Stimulated activated CD4-positive, alpha-beta T cell treated with anti-CD3 and anti-CD28 coated beads, Interleukin-1b, Interleukin-23, amount 100 ng/mL, for 24 hours (primary cell): ENCODE results near the gene SPAG8.

Experiments used
- DNase-seq, 4 experiments: peaks; one replicate each; pipeline ENCODE4 v3.0.0-alpha.2; 2020; ENCODE audit warnings: low read depth in 4 of 4, low spot score in 1 of 4

Gene SPAG8

DNA sequence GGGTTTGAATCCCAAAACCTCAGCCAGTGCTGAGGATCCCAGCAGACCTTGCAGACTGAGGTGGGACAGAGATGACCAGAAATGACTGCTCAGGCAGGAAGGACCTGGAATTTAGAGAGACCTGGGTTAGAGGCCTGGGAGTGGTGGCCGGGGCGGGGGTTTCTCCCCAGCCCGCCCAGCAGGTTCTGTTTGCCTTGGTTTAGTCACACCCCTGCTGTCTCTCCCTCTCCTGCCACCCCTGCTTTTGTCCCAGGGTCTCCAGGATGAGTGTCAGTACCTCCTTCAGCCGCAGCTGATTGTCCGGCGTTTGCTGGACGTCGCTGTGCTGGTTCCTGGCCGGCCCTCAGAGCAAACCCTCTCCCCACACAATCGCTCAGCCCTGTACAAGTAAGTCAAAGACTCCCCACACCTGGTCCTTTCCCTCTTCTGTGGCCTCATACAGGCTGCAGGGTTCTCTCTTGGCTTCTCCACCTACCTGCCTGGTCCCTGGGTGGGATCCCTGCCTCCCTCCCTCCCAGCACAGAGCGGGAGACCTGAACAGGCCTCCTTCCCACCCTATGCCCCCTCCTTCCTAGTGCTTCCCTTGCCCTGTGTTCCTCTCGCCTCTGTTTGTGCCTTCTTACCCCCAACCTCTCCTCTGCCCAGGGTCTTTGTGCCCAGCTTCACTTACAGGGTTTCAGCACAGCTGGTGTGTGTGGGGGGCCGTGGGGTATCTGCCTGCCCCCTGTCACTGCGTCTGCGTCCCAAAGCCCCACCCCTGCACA, 29.0 kb upstream of the SPAG8 start:
- no peak for DNase-seq

DNA sequence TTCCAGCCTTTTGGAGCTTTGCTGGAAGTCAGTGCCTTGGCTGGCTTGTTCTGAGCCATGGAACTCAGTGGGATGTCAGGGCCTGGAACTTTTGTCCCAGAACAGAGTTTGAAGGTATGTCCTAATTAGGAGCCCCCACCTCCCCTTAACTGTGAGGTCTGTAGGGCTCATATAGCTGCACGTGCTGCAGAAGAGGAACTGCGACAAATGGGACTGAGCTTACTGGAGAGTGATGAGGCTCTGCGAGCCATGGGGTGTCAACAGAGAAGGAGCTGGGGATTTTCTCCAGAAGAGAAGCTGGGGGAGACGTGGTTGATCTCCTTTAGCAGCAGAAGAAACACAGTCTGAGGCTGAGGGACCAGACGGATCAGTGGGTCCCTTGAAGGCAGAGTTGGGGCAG, 27.9 kb upstream of the SPAG8 start:
- no peak for DNase-seq

GRCh38 chr9:35836595-35836994, 24.5 kb upstream of the SPAG8 start:
- no peak for DNase-seq

GRCh38 chr9:35835766-35836165, 23.7 kb upstream of the SPAG8 start:
- DNase-seq, result no peak

DNA sequence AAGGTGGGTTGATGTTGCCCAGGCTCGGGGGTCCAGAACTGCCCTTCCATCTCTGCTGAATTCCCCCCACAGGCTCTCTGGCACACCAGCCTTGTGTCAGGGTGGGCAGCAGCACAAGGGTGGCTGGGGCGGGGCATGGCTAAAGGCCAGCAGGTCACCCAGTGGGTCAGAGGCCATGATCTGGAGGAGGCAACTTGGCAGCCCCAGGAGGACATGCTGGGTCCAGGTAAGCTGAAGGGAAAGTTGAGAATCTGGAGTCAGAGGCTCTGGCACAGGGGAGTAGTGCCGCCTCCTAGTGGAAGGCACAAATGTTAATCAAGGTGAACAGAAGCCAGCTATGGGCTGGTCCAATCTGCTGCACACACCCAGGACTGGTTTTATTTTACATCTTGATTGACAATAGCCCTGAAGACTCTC, 23.2 kb upstream of the SPAG8 start:
- no peak for DNase-seq

GRCh38 chr9:35834260-35835215, 22.5 kb upstream of the SPAG8 start:
- no peak for DNase-seq

DNA sequence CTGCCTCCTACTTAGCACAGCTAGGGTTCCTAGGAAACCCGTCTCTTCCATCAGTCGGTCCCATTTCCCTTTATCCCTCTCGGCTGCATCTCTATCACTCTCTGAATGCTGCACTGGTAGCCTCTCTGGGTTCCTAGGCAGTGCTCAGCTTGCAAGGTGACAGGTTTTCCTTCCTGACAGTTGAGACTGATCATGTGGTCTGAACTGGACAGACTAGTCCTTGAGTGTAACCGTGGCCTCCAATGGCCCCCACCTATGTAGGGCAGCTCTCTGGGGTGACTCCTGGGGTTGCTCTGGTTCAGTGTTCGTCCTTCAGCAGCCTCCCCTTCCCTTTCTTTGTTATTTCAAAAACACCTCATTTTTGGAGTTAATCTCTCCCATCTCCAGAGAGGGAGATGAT, 20.8 kb upstream of the SPAG8 start:
- DNase-seq, result no peak

- DNase-seq, result no peak
Measured at GRCh38 chr9:35831040-35831439, 19.0 kb upstream of the SPAG8 start.

GRCh38 chr9:35829764-35830096, 17.7 kb upstream of the SPAG8 start:
- DNase-seq, result no peak

DNA sequence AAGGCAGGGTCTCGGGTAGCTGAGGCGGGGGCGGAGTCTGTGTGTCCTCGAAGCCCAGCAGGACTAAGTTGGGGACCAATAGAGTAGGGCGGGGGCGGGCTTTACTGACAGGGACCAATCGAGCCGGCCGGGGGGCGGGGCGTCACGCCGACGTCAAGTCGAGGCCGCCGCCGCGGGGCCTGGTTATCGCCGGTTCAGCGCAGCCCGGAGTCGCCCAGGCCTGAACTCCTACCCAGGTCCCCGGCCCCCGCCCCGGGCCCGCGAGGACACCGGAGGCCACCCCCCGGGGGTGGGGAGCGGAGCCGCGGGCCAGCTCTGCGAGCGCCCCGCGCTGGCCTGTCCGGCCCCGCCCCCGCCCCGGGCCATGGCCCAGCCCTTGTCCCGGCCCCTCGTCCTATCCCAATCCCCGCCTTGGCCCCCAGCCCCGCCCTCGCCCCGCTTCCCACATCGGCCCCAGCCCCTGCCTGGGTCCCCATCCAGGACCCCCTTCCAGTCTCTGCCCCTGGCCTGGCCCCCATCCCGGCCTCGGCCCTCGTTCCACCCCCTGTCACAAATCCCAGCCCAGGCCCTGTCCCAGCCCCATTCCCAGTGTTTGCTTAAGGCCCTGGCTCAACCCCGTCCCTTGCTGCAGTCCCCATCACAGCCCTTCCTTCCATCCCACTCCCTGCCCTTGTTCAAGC, 17.2 kb upstream of the SPAG8 start, which contains the start of gene TMEM8B:
Gene TMEM8B, plus strand, starts transcription at position 145 of the 680 bp plus-strand sequence. Its CDS starts 220 bp downstream, at position 365.
- DNase-seq, result peak; percentile 92 to 97 (median 96)

DNA sequence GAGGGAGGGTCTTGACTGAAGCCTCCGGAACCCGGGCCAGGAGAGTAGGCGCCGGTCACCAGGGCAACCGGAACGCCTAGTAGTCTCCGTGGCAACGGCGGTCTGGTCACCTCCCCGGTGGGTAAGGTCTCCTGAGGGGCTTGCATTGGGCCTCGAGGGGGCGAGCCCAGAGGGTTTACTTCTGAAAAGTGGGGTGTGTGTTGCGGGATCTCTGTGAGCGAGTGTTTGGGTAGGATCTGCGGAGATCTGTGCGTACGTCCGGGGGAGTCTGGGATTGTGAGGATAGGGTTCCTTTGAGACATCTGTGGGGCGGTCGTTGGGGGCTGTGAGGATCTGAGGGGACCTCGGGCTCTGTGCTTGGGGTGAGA, 16.6 kb upstream of the SPAG8 start, which contains the start of gene FAM221B:
Gene FAM221B, minus strand, starts transcription at position 17 of the 368 bp plus-strand sequence. CDS start 2,571 bp downstream, outside the sequence.
- DNase-seq, result no peak

GRCh38 chr9:35827486-35827885, 15.4 kb upstream of the SPAG8 start:
- DNase-seq, result no peak

DNA sequence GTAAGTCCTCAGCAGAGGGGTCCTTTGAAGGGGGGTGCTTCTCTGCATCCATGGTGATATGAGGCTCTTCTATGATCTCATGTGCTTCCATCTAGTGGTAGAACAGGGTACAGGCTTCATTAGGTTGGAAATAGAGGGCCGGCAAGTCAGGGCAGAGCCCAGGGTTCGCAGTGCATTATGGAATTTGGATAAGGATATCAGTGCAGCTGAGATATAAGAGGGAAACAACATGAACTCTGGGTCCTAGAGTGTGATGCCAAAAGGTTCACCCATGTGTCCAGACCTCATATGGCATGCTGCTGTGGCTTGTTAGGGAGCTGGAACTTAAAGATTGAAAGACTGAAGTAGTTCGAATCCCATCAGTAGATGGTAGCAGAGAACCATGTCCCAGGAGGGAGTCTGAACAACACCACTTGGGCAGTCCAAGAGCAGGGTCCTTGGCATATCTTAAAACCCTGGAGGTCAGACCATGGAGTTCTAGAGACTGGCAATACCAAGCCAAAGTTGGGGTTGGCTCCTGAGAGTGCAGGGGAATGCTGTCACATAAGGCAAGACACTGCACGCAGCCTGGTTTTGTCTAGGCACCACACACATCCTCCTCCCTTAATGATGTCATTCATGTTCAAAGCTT, 14.1 kb upstream of the SPAG8 start:
- no peak for DNase-seq

DNA sequence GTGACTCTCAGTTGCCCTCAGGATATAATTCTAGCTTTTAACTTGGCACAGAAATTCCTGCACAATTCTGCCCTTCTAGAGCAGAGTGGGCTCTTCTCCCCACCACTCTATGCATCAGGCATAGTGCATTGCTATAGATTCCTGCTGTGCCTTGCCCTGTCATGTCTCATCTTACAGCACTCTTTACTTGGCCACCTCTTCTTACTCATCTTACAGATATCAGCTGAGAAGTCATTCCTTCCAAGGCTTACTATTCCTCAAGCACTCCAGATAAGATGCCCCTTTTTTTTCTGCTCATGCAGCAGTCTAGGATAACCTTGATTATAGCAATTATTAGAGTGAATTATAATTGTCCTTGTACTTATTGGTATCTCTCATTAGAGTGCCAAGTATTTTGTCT, 10.9 kb upstream of the SPAG8 start:
- DNase-seq, result no peak

DNA sequence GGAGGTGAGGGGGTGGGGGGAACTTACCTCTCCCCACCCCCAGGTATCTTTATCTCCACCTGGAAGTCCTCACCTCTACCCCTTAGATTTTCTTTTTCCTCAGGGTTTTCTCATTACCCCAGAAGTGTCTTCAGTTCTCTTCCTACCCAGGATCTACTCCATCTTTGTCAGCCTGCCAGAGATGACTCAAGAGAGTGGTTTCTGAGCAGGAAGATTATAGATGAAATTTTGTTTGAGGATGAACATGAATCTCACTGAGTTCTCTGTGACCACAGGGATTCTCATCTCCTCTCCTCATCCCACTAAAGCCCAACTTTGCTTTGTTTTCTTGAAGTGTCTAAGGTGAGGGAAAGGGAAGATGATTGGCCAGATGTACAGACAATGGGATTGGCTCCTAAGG, 8.0 kb upstream of the SPAG8 start:
- DNase-seq, result no peak

- no peak for DNase-seq
Measured at GRCh38 chr9:35818341-35818740, 6.3 kb upstream of the SPAG8 start.

- no peak for DNase-seq
Measured at GRCh38 chr9:35816708-35817107, 4.6 kb upstream of the SPAG8 start.

- DNase-seq, result peak; percentile 83 to 99 (median 92)
Measured at GRCh38 chr9:35814841-35815543, 2.9 kb upstream of the SPAG8 start, which contains the start of gene HINT2. TSS of gene HINT2 (minus strand) at chr9:35815042. CDS start at chr9:35814979, 63 bp downstream.

GRCh38 chr9:35814106-35814840, 2.2 kb upstream of the SPAG8 start:
- no peak for DNase-seq
